ENCODE data around the gene PPP1R27.

DNA sequence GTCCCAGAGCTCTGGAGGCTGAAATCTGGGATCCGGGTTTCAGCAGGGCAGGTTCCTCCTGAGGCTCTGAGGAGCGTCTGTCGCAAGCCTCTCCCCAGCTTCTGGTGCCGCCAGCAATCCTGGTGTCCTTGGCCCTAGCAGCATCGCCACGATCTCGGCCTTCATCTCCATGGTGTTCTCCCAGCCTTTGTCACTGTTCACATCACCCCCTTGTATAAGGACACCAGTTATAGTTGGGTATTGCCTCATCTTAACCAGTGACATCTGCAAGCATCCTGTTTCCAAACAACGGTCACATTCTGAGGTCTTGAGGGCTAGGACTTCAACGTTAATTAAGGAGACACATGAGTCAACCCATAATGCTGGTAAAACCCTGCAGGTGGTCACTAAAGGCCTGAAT is 2.8 kb upstream of the PPP1R27 start:
- TF ChIP-seq POLR2A (IDR thresholded peaks at IDR 0.05; ENCODE audit: low read length): no peak
- no peak for TF ChIP-seq GATA1 (IDR thresholded peaks at IDR 0.05; ENCODE audit: low read depth, low read length)
